GM19438 (cell line): ENCODE data around the gene PUDP.
"Not testable (repeated sequence)": the region's sequence is repeated elsewhere in the genome, so short reads cannot be mapped to it uniquely, and the experiment has no call there.

Experiments
- ATAC-seq: cut with Tn5 transposase; IDR thresholded peaks from one replicate; pipeline ENCODE4 v1.9.1; 2021; ENCODE audit warnings: low read depth; ENCODE audit not compliant: unreplicated experiment

Gene PUDP

GRCh38 chrX:7147978-7148854, at the start of gene PUDP:
Gene PUDP (minus strand): TSS chrX:7148153. CDS start chrX:7148113, 40 bp downstream.
- ATAC-seq, result peak; percentile 63

GRCh38 chrX:7194606-7195005, 46.7 kb upstream of the PUDP start:
- ATAC-seq, result no peak

GRCh38 chrX:7192871-7193270, 44.9 kb upstream of the PUDP start:
- no peak for ATAC-seq

- ATAC-seq, result no peak
These were observed 43.7 kb upstream of the PUDP start for GRCh38 chrX:7191681-7192110.

GRCh38 chrX:7190157-7190556, 42.2 kb upstream of the PUDP start:
- no peak for ATAC-seq

GRCh38 chrX:7188672-7189071, 40.7 kb upstream of the PUDP start:
- no peak for ATAC-seq

- ATAC-seq, result no peak
These were observed 36.9 kb upstream of the PUDP start for GRCh38 chrX:7184816-7185215.

GRCh38 chrX:7179446-7179845, 31.5 kb upstream of the PUDP start:
- no peak for ATAC-seq

- ATAC-seq, result not testable (repeated sequence)
These were observed 30.9 kb upstream of the PUDP start for GRCh38 chrX:7178859-7179258.

- ATAC-seq, result no peak
These were observed 22.9 kb upstream of the PUDP start for GRCh38 chrX:7170898-7171297.

- ATAC-seq, result no peak
These were observed 21.7 kb upstream of the PUDP start for GRCh38 chrX:7169627-7170026.

GRCh38 chrX:7168371-7168770, 20.4 kb upstream of the PUDP start:
- ATAC-seq, result no peak

- no peak for ATAC-seq
These were observed 16.2 kb upstream of the PUDP start for GRCh38 chrX:7164174-7164573.

GRCh38 chrX:7163146-7163677, 15.3 kb upstream of the PUDP start:
- no peak for ATAC-seq

- no peak for ATAC-seq
These were observed 11.4 kb upstream of the PUDP start for GRCh38 chrX:7159149-7159861.

- ATAC-seq, result no peak
These were observed 10.6 kb upstream of the PUDP start for GRCh38 chrX:7158468-7158990.

- ATAC-seq, result no peak
These were observed 8.9 kb upstream of the PUDP start for GRCh38 chrX:7156879-7157278.

GRCh38 chrX:7155163-7155562, 7.2 kb upstream of the PUDP start:
- no peak for ATAC-seq

GRCh38 chrX:7154041-7154597, 6.2 kb upstream of the PUDP start:
- ATAC-seq, result no peak

GRCh38 chrX:7153231-7153630, 5.3 kb upstream of the PUDP start:
- no peak for ATAC-seq

GRCh38 chrX:7149411-7149810, 1.5 kb upstream of the PUDP start:
- ATAC-seq, result no peak
